Tibial nerve (tissue), 4 donors: ENCODE results near the gene FAM227B.

Experiments
- EP300 ChIP-seq, 2 donors: sonication (generic); formaldehyde crosslinking; IDR thresholded peaks; one replicate each; pipeline ENCODE4 v1.6.1; 2017; ENCODE audit warnings: antibody characterized with exemption in 2 of 2, mild to moderate bottlenecking in 1 of 2
- POLR2A ChIP-seq, 2 donors: fragments of 450-650 bp; IDR thresholded peaks; one replicate each; pipeline ENCODE4 v1.6.1; 2017; ENCODE audit warnings: antibody characterized with exemption in 2 of 2, mild to moderate bottlenecking in 2 of 2, moderate library complexity in 2 of 2
- TF ChIP-seq, protein P1 (sequence below), 5 experiments: fragments of 200-600 bp in 3 of 5; fragments of 450-650 bp in 2 of 5; sonication (generic) in 3 of 5; IDR thresholded peaks; one replicate each; pipeline ENCODE4 v1.5.1; 2016 to 2019; ENCODE audit warnings: antibody characterized with exemption in 5 of 5, mild to moderate bottlenecking in 3 of 5, moderate library complexity in 2 of 5

GRCh38 chr15:49279521-49280456 lies 340.8 kb downstream of the FAM227B start:
- TF ChIP-seq, protein P1, sequence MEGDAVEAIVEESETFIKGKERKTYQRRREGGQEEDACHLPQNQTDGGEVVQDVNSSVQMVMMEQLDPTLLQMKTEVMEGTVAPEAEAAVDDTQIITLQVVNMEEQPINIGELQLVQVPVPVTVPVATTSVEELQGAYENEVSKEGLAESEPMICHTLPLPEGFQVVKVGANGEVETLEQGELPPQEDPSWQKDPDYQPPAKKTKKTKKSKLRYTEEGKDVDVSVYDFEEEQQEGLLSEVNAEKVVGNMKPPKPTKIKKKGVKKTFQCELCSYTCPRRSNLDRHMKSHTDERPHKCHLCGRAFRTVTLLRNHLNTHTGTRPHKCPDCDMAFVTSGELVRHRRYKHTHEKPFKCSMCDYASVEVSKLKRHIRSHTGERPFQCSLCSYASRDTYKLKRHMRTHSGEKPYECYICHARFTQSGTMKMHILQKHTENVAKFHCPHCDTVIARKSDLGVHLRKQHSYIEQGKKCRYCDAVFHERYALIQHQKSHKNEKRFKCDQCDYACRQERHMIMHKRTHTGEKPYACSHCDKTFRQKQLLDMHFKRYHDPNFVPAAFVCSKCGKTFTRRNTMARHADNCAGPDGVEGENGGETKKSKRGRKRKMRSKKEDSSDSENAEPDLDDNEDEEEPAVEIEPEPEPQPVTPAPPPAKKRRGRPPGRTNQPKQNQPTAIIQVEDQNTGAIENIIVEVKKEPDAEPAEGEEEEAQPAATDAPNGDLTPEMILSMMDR (IDR thresholded peaks at IDR 0.05) = no peak
- TF ChIP-seq POLR2A (IDR thresholded peaks at IDR 0.05) = no peak
- no peak for TF ChIP-seq EP300 (IDR thresholded peaks at IDR 0.05)
